ELR (cell line): ENCODE results near the gene HDLBP.

Source experiments
- DNase-seq: peaks from one replicate; pipeline ENCODE4 v3.0.0-alpha.2; 2015; ENCODE audit warnings: low read depth

HDLBP gene

DNA sequence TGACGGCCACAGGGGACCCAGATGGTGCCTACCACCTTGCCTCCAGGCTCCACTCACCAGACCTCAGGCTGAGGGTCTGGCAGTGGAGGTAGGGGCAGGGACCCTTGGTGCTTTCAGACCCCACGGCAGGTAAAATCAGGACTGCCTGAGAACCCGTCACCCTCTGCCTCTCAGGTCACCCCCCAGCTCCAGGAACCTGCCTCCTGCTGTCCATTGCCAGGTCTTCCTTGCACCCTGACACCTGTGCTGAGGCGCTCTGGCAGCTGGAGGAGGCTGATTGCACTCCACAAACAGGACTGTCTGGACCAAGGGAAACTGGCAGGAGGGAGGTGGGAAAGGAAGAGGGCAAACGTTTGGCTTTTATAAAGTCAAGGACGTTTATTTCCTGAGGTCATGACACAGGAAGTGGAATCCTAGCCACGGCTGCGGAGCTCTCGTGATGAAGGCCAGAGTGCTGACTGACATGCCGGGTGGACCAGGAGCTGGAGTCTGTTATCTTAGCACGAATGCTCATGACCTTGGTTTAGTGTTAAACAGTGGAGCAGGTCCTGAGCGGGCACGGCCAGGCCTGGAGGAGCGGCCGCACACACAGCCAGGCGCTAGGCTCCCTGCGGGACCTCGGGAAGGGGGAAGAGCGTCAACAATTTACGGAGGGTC is 86.5 kb downstream of the HDLBP start:
- no peak for DNase-seq

DNA sequence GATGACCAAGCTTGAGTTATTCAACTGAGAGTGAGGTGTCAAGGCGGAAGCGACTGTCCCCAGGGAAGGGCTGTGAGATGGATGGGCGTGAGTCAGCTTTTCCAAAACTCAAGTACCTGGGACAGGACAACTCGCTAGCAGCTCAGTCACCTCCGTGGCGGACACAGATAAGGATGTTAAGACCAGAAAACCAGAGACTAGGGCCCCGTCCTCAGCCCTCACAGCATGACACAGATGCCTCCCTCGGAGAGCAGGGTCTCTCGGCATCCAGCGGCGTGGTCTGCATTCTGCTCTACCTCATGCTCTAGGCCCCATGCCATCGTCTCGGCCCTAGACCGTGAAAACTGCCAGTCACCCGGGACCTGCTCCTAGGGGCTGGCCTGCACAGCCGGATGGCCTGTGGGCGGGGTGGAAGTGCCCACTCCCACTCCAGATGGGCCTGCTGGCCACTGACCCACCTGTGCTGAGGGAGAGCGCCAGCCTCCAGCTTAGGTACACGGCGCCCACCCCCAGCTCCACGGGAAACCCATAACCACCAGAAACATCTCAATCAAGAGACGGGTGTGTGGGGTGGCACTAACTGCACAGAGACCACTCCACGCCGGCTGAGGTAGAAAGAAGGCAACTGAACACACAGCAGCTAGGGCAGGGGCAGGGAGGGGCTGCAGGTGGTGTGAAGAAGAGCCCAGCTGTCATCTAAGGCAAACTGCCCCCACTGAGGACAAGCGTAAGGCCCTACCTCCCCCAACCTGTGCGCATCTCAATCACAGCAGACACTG is 87.2 kb downstream of the HDLBP start:
- DNase-seq, result no peak

DNA sequence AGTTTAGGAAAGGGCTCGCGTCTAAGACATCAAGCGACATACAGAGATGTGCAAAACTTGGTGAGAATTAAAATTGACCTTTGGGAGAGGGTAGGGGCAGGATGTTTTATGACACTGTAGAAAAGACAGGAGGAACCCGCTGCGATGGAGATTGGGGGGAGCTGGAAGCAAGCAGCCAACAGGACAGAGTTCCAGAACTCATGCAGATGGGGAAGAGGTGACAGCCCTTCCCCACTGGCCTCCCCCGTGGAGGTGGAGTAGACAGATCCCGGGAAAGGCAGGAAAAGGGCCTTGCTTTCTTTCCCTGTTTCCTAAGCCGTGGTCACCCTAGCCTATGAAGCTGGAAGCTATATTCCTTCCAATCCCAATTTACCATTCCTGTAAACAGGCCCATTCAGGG is 87.9 kb downstream of the HDLBP start:
- DNase-seq, result no peak

DNA sequence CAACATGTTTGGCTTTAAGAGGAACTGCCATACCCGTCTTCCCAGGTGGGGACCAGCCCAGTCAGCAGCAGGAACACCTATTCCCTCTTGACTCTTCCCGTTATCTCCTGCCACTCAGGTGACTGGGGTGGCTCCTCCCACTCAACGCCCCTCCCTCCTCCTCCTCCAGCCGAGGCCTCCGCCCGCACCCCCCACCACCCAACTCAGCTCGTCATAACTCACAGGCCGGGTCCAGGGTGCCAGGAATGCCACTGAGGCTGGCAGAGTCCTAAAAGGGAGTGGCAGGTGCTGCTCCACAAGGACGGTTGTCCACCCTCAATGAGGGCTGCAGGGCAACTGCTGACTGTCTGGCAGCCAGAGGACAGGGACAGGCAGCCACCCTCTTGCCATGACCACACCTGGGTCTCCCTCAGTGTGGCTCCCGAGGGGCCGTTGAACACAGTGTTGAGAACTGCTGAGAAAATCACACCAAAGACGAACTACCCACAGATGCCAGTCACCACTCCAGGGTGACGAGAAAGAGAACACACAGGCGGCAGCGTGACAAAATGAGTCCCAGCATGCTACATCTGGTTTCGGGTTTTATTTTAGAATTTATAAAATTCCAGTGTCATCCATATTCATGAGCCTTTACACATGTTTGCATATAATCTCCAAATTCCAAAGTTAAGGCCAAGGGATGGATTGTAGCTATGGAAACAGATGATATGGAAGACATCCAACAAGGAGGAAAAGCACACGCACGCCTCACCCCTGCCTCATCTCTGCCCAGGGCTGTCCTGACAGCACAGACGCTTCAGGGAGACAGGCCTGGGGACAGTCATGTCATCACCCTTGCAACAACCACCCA is 88.5 kb downstream of the HDLBP start:
- no peak for DNase-seq

DNA sequence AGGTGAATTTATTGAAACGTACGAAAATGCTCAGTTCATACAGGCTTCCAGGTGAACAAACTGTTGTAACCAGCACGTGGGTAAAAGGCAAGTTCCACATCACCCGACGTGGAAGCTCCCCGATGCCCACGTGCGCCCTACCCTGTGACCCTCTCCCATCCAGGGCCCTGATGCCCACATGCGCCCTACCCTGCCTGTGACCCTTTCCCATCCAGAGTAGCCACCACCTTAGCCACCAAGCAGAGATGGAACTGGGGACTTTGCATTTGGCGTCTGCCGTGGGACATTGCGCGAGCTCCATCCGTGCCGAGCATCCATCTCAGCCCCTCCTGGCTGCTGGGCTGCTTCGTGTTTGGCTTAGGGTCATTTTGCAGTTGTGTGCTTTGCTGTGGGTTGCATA is 89.5 kb downstream of the HDLBP start:
- DNase-seq, result no peak

DNA sequence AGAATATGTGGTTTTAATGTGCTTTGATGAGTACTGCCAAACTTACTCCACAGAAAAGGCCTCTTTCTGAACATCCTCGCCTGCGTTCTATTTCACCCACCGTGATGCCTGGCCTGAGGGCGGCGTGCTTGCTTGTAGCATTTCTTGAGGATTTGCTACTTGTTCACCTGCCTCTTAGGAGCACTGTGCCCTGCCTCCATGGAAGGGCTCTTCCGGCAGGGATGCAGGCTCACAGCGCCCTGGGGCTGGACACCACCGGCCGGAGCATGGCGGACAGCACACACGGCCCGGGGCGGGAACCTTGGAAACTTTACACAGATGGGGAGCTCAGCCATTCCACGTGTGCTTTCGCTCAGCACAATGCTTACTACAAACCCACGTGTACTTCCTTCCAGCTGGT is 89.9 kb downstream of the HDLBP start:
- no peak for DNase-seq

DNA sequence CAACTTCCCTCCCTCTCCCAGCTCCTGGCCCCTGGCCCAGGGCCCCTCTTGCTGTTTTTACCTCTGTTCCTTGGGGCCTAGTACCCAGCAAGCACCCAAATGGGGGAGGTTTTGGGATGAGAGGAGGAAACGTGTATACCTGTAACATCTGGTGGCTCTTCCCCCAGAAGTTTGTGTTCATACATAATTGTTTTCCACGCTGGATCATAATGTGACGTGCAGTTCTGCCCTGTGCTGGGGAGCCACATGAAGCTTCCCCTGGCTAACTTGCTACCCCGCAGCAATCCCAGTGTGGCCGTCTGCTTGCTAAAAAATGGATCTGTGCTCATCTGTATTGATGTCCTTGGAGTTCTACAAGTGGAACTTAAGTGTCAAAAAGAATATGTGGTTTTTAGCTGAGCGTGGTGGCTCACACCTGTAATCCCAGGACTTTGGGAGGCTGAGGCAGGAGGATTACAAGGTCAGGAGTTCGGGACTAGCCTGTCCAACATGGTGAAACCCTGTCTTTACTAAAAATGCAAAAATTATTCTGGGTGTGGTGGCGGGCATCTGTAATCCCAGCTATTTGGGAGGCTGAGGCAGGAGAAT is 90.5 kb downstream of the HDLBP start:
- DNase-seq, result no peak

DNA sequence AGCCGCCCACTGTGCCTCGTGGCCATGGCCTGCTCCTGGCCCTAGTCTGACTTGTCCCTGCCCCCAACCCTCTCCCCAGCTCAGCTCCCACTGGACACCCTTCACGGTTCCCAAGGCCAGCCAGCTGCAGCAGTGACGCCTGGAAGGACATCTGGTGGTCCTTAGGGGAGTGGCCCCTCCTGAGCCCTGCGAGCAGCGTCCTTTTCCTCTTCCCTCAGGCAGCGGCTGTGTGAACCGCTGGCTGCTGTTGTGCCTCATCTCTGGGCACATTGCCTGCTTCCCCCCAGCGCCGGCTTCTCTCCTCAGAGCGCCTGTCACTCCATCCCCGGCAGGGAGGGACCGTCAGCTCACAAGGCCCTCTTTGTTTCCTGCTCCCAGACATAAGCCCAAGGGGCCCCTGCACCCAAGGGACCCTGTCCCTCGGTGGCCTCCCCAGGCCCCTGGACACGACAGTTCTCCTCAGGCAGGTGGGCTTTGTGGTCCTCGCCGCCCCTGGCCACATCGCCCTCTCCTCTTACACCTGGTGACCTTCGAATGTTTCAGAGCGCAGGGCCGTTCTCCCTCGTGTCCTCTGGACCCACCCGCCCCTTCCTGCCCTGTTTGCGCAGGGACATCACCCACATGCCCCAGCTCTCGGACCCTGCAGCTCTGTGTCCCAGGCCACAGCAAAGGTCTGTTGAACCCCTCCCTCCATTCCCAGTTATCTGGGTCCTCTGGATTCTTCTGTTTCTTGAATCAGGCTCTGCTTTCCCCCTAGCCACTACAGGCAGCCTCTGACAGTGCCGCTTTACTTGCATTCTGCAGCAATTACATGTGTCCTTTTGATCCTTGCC is 91.2 kb downstream of the HDLBP start:
- peak; percentile 83 for DNase-seq

DNA sequence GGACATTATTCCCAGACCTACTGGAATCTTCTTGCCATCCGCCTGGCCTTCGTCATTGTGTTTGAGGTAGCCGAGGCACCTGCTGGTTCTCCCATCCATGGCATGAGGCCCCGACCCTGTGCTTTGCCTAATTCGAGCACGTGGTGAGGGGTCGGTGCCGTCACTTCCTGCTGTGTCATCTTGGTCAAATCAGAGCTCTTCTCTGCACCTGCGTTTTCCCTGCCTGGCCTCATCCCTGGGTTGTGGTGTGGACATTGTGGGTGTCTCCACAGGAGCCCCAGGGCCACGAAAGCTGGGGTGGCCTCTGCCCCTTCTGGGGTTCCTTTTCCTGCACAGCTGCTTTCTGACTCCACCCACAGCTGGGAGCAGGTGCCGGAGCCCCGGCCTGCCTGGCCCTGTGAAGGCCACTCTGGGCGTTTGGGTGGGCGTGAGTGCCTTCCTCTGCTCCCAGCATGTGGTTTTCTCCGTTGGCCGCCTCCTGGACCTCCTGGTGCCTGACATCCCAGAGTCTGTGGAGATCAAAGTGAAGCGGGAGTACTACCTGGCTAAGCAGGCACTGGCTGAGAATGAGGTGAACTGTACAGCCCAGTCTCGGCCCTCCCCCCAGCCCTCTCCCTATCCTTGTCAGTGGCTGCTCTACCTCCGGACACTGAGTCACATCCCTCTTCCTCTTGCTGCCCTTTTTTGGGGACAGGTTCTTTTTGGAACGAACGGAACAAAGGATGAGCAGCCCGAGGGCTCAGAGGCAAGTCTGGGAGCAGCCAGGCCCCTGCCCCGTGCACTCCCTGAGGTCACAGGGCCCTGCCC is 92.1 kb downstream of the HDLBP start:
- DNase-seq, result peak; percentile 49

DNA sequence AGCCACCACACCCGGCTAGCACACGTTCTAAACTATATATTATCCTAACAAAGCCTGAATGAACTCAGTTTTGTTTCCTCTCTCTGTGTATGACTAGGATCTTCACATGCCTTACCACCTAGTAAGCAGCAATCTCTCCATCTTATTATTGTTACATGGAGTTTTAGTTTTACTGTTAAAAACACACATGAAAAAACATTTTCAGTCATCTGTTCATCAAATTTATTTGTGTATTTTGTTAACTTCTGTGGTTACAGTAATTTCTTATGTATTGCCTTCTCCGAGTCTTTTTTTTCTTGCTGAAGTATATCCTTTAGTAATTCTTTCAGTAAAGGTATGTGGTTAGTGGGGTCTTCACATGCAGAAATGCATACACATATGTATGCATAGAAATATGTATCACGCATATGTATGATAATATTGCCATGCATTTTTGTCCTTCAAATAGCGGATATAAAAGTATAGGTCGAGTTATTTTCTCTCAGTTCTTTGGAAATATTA is 95.6 kb downstream of the HDLBP start:
- DNase-seq, result peak; percentile 31

DNA sequence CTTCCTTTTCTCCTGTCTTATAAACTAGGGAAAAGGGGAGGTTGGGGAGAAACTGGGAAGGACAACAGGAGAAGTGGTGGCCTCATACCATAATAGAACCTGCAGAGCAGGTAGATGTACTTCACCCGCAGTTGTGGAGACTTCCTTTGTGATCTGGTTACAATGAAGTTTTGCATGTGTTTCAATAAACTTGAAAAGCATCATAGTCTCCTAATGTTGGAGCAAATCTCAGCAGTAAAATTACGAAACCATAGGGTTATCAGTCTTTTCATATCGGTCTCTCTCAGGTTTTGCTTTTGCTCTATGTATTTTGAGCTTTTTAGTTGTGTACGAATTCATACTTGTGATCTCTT is 96.5 kb downstream of the HDLBP start:
- DNase-seq, result no peak

DNA sequence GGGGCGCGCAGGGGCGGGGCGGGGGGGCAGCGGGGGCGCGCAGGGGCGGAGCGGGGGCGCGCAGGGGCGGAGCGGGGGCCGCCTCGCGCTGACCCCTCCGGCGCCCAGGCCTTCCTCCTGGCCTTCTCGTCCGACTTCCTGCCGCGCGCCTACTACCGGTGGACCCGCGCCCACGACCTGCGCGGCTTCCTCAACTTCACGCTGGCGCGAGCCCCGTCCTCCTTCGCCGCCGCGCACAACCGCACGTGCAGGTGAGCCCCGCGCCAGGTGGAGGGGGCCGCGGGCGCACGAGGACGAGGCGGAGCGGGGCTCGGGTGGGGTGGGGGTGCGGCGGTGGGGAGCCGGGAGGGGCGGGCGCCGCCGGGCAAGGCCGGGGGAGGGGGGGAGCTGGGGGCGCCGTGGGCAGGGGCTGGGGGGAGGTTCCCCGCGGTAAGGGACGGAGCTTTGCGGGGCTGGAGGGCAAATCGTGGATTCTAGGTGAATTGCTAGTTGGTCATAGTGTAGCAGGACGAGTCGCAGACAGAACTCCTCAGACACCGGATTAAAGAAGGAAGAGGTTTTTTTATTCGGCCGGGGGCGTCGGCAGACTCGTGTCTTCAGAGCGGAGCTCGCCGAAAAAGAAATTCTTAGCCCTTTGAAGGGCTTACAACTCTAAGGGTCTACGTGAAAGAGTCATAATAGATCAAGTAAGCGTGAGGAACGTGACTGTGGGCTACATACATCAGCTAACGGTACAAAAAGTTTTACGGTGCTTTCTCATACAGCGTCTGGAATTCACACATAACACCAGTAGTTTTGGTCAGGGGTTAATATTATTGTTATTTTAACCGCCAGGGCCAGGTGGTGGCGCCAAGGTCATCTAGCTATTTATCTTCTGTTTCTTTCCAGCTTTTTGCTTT is 97.1 kb downstream of the HDLBP start:
- peak; percentile 65 for DNase-seq

DNA sequence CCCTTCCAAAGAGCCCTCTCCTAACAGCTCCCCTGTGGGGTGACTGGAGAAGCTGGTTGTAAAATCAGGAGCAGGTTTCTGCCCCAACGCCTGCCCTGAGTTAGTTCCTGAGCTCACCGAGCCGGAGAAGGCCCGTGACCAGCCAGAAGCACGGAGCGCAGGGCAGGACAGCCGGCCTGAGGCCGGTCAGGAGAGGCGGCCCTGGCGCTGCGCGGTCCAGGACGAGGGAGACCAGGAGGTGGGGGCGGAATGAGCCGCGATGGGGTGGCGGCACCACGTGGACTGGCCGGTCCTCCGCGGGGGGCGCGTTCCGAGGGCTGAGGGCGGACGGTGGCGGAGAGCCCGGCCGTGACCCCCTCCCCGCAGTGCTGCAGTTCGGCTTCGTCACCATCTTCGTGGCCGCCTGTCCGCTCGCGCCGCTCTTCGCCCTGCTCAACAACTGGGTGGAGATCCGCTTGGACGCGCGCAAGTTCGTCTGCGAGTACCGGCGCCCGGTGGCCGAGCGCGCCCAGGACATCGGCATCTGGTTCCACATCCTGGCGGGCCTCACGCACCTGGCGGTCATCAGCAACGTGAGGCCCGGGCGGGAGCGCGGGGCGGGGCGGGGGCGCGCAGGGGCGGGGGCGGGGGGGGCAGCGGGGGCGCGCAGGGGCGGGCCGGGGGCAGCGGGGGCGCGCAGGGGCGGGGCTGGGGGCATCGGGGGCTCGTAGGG is 98.0 kb downstream of the HDLBP start:
- peak; percentile 72 for DNase-seq

DNA sequence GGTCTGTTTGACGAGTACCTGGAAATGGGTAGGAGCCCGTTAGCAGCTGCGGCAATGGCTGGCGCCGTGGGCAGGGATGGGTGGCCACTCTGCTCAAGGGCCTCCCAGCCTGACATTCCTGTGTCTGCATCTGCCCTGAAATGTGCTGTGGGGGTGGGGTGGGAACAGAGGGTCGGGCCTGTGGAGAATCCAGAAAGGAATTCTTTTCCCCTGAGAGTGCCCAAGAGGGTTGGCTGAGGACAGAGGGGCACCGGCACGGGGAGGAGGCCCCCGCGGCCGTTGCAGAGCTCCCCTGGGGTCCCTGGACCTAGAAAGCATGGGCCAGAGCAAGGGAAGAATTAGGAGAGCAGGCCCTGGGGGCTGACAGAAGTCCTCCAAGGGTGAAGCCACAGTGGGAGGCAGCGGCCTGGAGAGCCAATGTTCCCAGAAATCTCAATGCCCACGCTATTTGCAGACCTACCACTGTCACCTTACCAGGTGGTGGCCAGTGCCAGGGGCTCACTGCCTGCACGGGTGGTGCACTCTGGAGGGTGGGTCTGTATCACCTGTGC is 99.2 kb downstream of the HDLBP start:
- no peak for DNase-seq

DNA sequence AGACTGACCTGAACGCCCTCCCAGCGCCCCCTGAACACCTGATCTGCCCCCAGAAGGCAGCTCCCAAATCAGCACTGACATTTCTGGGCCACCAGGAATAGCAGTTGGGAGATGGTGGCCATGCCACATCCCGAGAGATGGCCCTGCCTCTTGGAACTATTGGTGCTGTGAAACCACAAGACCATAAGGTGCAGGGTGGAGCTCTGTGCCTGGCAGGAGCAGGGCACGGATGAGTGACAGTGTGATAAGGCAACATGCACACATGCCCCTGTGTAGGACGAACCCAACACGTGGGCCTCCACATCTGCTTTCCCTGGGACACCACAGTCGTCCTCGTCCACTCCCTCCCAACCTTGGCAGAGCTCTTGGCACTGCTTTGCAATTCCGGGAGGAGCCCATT is 100.1 kb downstream of the HDLBP start:
- no peak for DNase-seq

DNA sequence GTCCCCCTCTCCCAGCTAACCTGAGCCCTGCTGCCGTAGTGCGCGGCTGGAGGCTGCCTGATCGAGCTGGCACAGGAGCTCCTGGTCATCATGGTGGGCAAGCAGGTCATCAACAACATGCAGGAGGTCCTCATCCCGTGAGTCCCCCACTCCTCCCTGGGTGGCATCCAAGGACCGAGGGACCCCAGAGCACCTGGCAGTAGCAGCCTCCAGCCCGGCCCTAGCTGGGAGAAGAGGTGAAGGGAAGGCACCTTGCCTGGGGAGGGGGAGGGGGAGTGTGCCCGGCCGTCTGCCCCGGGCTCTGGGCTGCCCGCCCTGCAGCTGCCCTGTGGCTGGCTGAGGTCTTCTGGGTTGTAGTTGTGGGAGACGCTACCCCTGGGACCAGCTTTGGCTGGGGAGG is 100.7 kb downstream of the HDLBP start:
- DNase-seq, result no peak

DNA sequence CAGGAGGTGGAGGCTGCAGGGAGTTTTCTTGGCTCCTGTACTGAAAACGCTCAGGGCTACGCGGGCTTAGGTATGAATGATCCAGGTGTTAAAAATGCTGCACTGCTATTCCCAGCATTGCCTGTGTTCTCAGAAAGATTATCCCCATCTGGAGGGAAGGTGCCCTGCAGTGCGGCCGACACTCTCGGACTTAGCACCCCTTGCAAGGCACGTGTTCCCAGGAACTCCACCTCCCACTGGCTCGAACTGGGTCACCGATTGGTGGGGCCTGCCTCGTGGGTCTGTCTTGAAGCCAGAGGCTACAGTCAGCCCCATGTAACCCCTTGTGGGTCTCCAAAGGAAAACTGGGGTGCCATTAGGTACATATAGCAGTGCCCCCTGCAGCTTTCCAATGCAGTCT is 101.3 kb downstream of the HDLBP start:
- DNase-seq, result no peak

DNA sequence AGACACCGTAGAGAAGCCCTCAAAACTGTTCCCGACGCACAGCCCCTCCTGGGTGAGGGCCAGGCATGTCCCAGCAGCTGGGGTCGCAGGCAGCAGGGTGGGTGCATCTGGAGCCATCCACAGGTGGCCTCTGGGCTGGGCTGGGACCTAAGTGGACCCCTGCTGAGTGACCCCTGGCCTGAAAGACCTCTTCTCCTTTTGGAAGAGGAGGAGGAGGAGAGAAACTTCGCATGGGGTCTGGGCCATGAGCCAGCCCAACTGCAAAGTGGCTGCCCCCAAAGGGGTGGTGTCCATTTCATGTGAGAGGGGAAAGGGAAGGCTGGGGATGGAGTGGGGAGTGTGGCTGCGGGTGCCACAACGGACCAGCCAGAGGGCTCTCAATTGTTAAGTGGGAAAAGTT is 101.9 kb downstream of the HDLBP start:
- DNase-seq, result no peak

DNA sequence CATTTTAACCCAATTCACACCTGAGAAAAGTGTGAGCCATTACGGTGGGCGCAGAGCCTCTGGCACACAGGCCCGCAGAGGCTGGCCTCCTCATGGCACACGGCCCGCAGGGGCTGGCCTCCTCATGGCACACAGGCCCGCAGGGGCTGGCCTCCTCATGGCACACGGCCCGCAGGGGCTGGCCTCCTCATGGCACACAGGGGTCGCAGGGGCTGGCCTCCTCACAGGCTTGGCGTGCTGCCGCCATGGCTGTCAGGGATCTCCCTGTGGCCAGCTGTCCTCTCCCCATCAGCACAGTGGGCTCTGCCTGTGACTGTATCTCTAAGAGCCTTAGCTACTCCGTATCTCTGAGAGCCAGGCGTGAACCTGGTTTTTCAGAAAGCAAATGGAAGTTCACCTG is 102.4 kb downstream of the HDLBP start:
- DNase-seq, result no peak
